ENCODE measurements around the gene C12orf76. TPM values are rescaled to one million over a fixed set of nuclear protein-coding genes. Genes with fewer than 3 reads are reported as not detected.

Gene C12orf76
- total RNA-seq, 1 donor from 2014 or later: 19.7 TPM

DNA sequence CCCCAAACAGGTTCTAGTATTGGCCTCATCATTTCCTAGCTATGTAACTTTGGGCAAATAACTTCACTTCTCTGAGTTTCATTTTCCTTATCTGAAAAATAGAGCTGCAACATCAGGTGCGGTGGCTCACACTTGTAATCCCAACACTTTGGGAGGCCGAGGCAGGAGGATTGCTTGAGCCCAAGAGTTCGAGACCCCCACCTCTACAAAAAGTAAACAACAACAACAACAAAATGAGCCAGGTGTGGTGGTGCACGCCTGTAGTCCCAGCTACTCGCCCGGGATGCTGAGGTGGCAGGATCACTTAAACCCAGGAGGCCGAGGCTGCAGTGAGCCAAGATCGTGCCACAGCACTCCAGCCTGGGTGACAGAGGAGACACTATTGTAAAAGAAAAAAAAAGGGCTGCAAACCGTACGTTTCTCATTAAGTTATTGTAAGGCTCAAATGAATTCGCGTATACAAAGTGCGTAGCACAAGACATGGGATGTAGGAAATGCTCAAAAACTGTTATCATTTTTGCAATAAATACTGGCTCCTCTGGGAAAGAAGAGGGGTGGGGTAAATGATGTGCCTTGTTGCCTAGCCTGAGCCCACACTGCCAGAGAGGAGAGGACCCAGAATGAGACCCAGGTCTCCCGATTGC, 903 bp downstream of the C12orf76 start:
- TF ChIP-seq, protein P1, sequence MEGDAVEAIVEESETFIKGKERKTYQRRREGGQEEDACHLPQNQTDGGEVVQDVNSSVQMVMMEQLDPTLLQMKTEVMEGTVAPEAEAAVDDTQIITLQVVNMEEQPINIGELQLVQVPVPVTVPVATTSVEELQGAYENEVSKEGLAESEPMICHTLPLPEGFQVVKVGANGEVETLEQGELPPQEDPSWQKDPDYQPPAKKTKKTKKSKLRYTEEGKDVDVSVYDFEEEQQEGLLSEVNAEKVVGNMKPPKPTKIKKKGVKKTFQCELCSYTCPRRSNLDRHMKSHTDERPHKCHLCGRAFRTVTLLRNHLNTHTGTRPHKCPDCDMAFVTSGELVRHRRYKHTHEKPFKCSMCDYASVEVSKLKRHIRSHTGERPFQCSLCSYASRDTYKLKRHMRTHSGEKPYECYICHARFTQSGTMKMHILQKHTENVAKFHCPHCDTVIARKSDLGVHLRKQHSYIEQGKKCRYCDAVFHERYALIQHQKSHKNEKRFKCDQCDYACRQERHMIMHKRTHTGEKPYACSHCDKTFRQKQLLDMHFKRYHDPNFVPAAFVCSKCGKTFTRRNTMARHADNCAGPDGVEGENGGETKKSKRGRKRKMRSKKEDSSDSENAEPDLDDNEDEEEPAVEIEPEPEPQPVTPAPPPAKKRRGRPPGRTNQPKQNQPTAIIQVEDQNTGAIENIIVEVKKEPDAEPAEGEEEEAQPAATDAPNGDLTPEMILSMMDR (IDR thresholded peaks at IDR 0.05): no peak
- peak overlapping the region; percentile 87 for H3K27ac ChIP-seq

DNA sequence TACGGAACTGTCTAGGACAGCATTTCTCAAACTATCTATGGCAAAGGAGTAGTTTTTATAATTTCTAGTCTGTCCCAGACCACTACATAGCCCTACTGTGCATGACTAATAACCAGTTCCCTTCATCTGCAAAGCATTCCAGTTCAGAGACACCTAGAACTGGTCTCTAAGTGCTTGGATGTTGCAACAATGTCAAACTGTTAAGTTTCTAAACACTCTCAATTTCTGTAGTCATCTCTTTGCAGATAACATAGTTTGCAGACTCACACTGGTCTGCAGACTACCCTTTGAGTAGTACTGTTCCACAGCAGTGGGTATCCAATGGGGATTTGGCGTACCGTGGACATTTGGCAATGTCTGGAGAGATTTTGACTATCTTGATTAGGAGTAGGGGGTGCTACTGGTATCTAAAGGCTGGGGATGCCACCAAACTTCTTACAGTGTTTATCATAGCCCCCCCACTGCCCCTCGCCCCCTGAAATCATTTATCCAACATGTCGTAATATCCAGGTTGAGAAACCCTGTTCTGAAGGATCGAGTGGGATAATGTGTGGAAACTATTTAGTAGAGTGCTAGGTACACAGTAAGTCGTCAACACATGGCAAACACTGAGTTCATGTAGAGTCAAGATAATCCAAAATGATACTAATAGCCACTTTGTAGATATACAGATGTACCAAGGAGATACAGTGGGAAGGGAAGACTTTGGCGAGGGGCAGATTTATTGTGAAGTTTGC, 1.7 kb downstream of the C12orf76 start:
- H3K27ac ChIP-seq: peak overlapping the region; percentile 87
- intact Hi-C loops (cut with DNase I): no loop called here

More for the DNA sequence above, 903 bp downstream of the C12orf76 start:
- H3K4me1 ChIP-seq: peaks cover 43% of the 10 kb centered on the region
- peaks cover 18% of the 10 kb centered on the region for H3K36me3 ChIP-seq
- H3K9me3 ChIP-seq: no peaks in the 10 kb centered on the region
- intact Hi-C loops (cut with DNase I): no loop called here
- peak overlapping the region; percentile 87 for H3K4me3 ChIP-seq
- no peaks in the 10 kb centered on the region for H3K27me3 ChIP-seq (ENCODE audit: low read depth)
- no peak for DNase-seq
- no peak for ATAC-seq

DNA sequence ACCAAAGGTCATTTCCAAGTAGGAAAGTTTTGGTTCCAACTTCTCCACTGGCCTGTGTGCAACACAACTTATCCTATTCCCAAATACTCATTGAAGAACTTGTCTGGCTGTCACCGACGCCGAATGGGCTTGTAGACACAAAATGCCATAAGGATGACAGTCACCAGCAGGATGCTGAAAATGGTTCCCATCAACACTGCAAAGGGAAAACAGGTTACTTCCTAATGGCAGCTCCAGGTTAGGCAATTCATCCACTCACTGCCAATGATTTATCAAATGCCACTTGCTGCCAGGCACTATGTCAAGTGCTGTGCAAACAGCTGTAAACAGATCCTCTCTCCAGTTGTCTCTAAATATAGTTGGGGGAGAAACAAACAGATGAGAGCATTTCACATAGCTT, 6.1 kb downstream of the C12orf76 start:
- TF ChIP-seq, protein P1 (IDR thresholded peaks at IDR 0.05): no peak
- Histone ChIP-seq H3K4me3 (no peak overlapping the region), H3K9me3 (no peaks in the 10 kb centered on the region), H3K4me1 (peaks cover 69% of the 10 kb centered on the region), H3K36me3 (peaks cover 46% of the 10 kb centered on the region), H3K27ac (peak overlapping the region; percentile 53), H3K27me3 (ENCODE audit: low read depth) (no peaks in the 10 kb centered on the region)
- peak in 1 of 2 donors; percentile 16 for ATAC-seq
- no peak for DNase-seq
- intact Hi-C loops (cut with DNase I): no loop called here

More for the DNA sequence above, 1.7 kb downstream of the C12orf76 start:
- TF ChIP-seq, protein P1 (IDR thresholded peaks at IDR 0.05): no peak
- ATAC-seq (peak; percentile 22 to 36), DNase-seq (no peak)
- H3K4me3 ChIP-seq: peak overlapping the region; percentile 87
- H3K27me3 ChIP-seq (ENCODE audit: low read depth): no peaks in the 10 kb centered on the region
- no peaks in the 10 kb centered on the region for H3K9me3 ChIP-seq
- H3K36me3 ChIP-seq: peaks cover 26% of the 10 kb centered on the region
- peaks cover 50% of the 10 kb centered on the region for H3K4me1 ChIP-seq

- Histone ChIP-seq H3K4me3 (no peak overlapping the region), H3K36me3 (peaks cover 60% of the 10 kb centered on the region), H3K4me1 (peaks cover 51% of the 10 kb centered on the region), H3K27me3 (ENCODE audit: low read depth) (no peaks in the 10 kb centered on the region), H3K27ac (peak overlapping the region; percentile 72), H3K9me3 (no peaks in the 10 kb centered on the region)
- ATAC-seq (peak; percentile 89 to 92), DNase-seq (no peak)
- TF ChIP-seq, protein P1 (IDR thresholded peaks at IDR 0.05): no peak
- intact Hi-C loops (cut with DNase I): no loop called here
Observed at GRCh38 chr12:110039085-110039807, 9.1 kb downstream of the C12orf76 start.

- Histone ChIP-seq H3K4me3 (no peak overlapping the region), H3K27me3 (ENCODE audit: low read depth) (no peaks in the 10 kb centered on the region), H3K36me3 (peaks cover 64% of the 10 kb centered on the region), H3K4me1 (peaks cover 51% of the 10 kb centered on the region), H3K9me3 (no peaks in the 10 kb centered on the region), H3K27ac (peak overlapping the region; percentile 72)
- DNase-seq (no peak), ATAC-seq (peak in 1 of 2 donors; percentile 18)
- TF ChIP-seq, protein P1 (IDR thresholded peaks at IDR 0.05): no peak
- intact Hi-C loops (cut with DNase I): no loop called here
Observed at GRCh38 chr12:110038741-110039084, 9.6 kb downstream of the C12orf76 start.
